HL-60 (cell line): ENCODE data around the gene ACVR2B.

Experiments
- DNase-seq, 2 experiments: peaks; one replicate each; pipeline ENCODE4 v3.0.0-alpha.2; 2010 to 2020; ENCODE audit warnings: low read depth in 1 of 2, low spot score in 1 of 2
- H3K27ac ChIP-seq: fragments of 250-450 bp; sonication (Bioruptor Pico); replicated peaks from 2 replicates; pipeline ENCODE4 v1.5.1; 2020; ENCODE audit warnings: mild to moderate bottlenecking, moderate library complexity
- H3K27me3 ChIP-seq: fragments of 250-450 bp; sonication (Bioruptor Pico); 2 replicates; pipeline ENCODE4 v1.5.1; 2021; ENCODE audit warnings: mild to moderate bottlenecking, moderate library complexity; ENCODE audit not compliant: insufficient read depth, poor library complexity, severe bottlenecking
- H3K4me3 ChIP-seq: replicated peaks from 2 replicates; pipeline ENCODE4 v1.5.1; 2011; ENCODE audit warnings: mild to moderate bottlenecking, control low read depth, low read length; ENCODE audit not compliant: insufficient read depth
- CTCF ChIP-seq: IDR thresholded peaks from one replicate; pipeline ENCODE4 v1.5.1; 2011; ENCODE audit warnings: low read length, control low read depth, inconsistent platforms; ENCODE audit not compliant: insufficient read depth
- GABPA ChIP-seq: IDR thresholded peaks from 2 replicates; pipeline ENCODE4 v1.6.1; 2012; ENCODE audit warnings: low read depth
- POLR2AphosphoS5 ChIP-seq: IDR thresholded peaks from 2 replicates; pipeline ENCODE4 v1.6.1; 2012; ENCODE audit warnings: low read depth
- REST ChIP-seq: IDR thresholded peaks from 2 replicates; pipeline ENCODE4 v1.6.1; 2012; ENCODE audit warnings: low read depth; ENCODE audit not compliant: insufficient replicate concordance
- SPI1 ChIP-seq: IDR thresholded peaks from 2 replicates; pipeline ENCODE4 v1.6.1; 2012; ENCODE audit warnings: low read depth, mild to moderate bottlenecking, borderline replicate concordance

The ACVR2B gene

DNA sequence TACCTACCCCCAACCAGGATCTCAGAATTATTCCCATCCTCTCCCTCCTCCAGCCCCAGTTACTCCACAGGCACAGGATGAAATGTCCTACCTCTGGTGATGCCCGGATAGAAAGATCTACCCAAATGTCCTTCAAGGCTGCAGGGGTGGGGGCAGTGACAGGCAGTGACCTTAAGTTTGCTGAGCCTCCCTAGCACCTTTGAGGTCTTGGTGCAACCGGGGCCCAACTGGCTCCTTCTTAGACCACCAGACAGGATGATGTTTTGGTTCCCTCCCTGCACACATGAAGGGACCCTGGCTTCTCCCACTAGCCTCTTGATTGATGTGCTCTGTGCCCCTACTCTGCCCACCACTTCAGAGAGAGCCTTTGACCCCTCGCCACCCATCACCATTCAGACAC, 78.8 kb downstream of the ACVR2B start:
- TF ChIP-seq POLR2AphosphoS5 (no peak), REST (no peak), GABPA (no peak), SPI1 (no peak), CTCF (no peak)
- Histone ChIP-seq H3K27me3 (no peaks in the 10 kb centered on the region), H3K27ac (no peak overlapping the region), H3K4me3 (no peak overlapping the region)
- DNase-seq, result no peak

- H3K27me3 ChIP-seq, result no peaks in the 10 kb centered on the region
- TF ChIP-seq SPI1 (no peak), REST (no peak), POLR2AphosphoS5 (no peak), CTCF (no peak), GABPA (no peak)
- DNase-seq, result no peak
- no peak overlapping the region for H3K27ac ChIP-seq
- H3K4me3 ChIP-seq, result no peak overlapping the region
Measured at GRCh38 chr3:38533285-38533976, 79.7 kb downstream of the ACVR2B start.

DNA sequence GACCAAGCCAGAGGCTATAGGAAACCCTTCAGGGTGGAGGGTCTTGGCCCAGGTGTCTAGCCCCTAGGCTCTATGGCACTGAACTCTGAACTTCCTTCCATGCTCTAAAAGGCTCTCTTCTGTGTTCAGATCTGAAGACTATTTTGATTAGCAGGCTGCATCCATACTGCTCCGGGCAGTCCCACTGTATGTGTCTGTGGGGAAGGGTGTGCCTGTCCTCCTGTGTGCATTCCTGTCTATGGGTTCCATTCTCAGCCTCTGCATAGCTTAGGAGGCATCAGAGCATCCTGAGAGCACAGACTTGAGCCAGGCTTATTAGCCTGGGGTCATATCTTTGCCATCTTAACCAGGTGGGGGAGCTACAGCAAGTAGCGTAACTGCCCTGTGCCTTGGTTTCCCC, 80.5 kb downstream of the ACVR2B start:
- TF ChIP-seq SPI1 (no peak), GABPA (no peak), POLR2AphosphoS5 (no peak), REST (no peak), CTCF (no peak)
- H3K4me3 ChIP-seq, result no peak overlapping the region
- DNase-seq, result no peak
- H3K27ac ChIP-seq, result no peak overlapping the region
- no peaks in the 10 kb centered on the region for H3K27me3 ChIP-seq
